Epithelial cell of prostate (primary cell): ENCODE data around the gene AGPAT2.

Experiments used
- DNase-seq: peaks from one replicate; pipeline ENCODE4 v3.0.0-alpha.2; 2011; ENCODE audit warnings: low read depth, low spot score
- H3K27ac ChIP-seq: fragments of 450-650 bp; 2 replicates; pipeline ENCODE4 v1.5.1; 2017; ENCODE audit warnings: mild to moderate bottlenecking

Gene AGPAT2

GRCh38 chr9:136631038-136632000, 55.9 kb downstream of the AGPAT2 start:
- H3K27ac ChIP-seq = no peak overlapping the region

GRCh38 chr9:136630662-136630992, 56.6 kb downstream of the AGPAT2 start:
- no peak overlapping the region for H3K27ac ChIP-seq
- no peak for DNase-seq

More at GRCh38 chr9:136631038-136632000, 55.9 kb downstream of the AGPAT2 start:
- DNase-seq = peak; percentile 39

DNA sequence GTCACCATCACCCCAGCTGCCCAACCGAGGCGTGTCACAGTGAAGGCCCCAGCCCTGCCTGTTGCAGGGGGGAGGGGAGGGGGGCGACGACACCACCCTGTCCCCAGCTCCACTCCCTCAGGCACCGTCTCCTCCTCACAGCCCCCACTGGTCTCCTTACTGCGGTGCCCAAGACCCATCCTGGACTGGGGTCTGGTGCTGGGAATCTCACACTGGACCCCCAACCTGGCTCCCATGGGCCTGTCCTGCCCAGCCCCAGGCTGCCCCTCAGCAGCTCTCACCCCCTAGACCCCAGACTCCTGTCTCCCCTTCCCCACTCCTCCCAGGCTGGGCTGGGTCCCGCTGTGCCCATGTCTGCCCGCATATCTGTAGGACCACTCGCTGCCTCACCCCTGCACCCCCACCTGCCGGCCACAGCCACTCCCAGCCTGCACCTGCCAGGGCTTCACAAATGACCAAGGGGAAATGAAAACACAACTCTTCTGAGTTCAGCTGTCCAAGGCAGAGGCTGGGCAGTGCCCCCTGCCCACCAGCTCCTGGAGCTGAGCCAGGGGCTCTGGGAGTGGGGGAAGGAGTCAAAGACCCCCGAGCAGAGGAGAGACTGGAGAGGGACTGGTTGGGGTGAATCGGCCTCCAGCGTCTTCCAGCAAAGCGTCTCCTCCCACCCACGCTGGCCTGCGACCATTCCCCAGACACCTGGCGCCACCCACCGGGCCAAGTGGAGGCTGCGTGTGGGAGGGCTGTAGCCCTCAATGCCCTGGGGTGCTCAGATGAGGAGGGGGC, 57.2 kb downstream of the AGPAT2 start:
- no peak for DNase-seq
- no peak overlapping the region for H3K27ac ChIP-seq

- no peak overlapping the region for H3K27ac ChIP-seq
- no peak for DNase-seq
These were observed 58.0 kb downstream of the AGPAT2 start for GRCh38 chr9:136629001-136629878.

- no peak for DNase-seq
- H3K27ac ChIP-seq = no peak overlapping the region
These were observed 59.0 kb downstream of the AGPAT2 start for GRCh38 chr9:136628268-136628667.

GRCh38 chr9:136627703-136628102, 59.6 kb downstream of the AGPAT2 start:
- H3K27ac ChIP-seq = no peak overlapping the region
- no peak for DNase-seq

- no peak overlapping the region for H3K27ac ChIP-seq
- no peak for DNase-seq
These were observed 60.3 kb downstream of the AGPAT2 start for GRCh38 chr9:136626740-136627642.

- no peak overlapping the region for H3K27ac ChIP-seq
- DNase-seq = no peak
These were observed 61.1 kb downstream of the AGPAT2 start for GRCh38 chr9:136626066-136626725.

GRCh38 chr9:136625101-136626065, 61.9 kb downstream of the AGPAT2 start:
- H3K27ac ChIP-seq = no peak overlapping the region
- no peak for DNase-seq

DNA sequence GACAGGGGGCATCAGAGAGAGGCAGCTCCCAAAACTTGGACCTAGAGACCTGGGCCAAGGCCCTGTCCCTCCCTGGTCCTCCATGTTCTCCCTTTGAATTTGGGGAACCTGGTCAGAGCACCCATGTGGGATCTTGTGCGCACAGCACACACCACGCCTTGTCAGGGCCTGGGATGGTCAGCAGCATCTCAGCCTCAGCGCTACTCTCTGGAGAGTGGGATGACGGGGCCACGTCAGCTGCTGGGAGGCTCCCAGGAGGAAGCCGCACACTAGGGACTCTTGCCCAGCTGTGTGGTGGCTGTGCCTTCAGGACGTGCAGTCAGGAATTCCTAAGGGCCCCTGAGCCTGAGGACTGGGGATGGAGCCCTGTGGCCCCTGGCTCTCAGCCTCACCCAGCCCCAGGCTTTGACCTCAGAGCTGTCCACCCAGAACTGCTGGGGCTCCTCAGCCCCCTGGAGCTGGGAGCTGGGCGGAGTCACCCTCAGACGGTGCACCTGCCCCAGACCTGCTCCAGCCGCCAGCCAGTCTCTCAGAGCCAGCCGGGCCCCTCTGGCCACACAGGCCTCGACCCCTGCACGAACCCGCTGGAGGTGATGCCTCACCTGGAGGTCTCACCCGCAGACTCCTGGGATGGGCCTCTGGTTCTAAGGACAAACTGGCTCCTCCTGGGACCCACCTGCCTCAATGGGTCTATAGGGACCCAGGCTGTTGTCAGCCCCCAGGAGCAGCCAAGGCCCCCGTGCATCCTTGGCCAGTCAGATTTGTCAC, 62.9 kb downstream of the AGPAT2 start:
- peak overlapping the region; percentile 99 for H3K27ac ChIP-seq
- peak; percentile 55 for DNase-seq

- DNase-seq = peak; percentile 88
- peak overlapping the region; percentile 99 for H3K27ac ChIP-seq
These were observed 63.4 kb downstream of the AGPAT2 start for GRCh38 chr9:136623842-136624183.
